ENCODE data around the gene CERS5. TPM values are rescaled to one million over a fixed set of nuclear protein-coding genes. Genes with fewer than 3 reads are reported as not detected.

The CERS5 gene
- total RNA-seq, 2 experiments from 2014 or later, result 33.9 to 39.5 TPM

GRCh38 chr12:50212071-50212467, 44.9 kb upstream of the CERS5 start:
- POLR2A ChIA-PET, result interaction anchor here (0.9 kb wide), 1 partner anchor 63 kb away, joined by 3 read pairs; no protein-coding TSS in a partner anchor
- intact Hi-C loops (cut with micrococcal nuclease), result no loop called here
- Mint-ChIP-seq H3K4me1 (ENCODE audit: low read depth) (peaks cover 36% of the 10 kb centered on the region), H3K36me3 (ENCODE audit: low read depth) (peaks cover 12% of the 10 kb centered on the region), H3K9me3 (no peaks in the 10 kb centered on the region), H3K27me3 (no peaks in the 10 kb centered on the region), H3K4me3 (peak overlapping the region; percentile 34), H3K27ac (peak overlapping the region; percentile 90)
- DNase-seq (no peak), ATAC-seq (peak; percentile 35)
- no peak for TF ChIP-seq CTCF (IDR thresholded peaks at IDR 0.05)
- CTCF ChIA-PET, result interaction anchor here (0.9 to 3.1 kb wide), 8 partner anchors 9 to 157 kb away, joined by 3 to 15 read pairs (median 4); partner anchors contain the start of gene COX14

- no peak for TF ChIP-seq CTCF (IDR thresholded peaks at IDR 0.05)
- peak overlapping the region; percentile 34 for H3K4me3 Mint-ChIP-seq
- ChIA-PET POLR2A (interaction anchor here (0.9 to 1.0 kb wide), 2 partner anchors 10 to 64 kb away, joined by 3 read pairs; no protein-coding TSS in a partner anchor), CTCF (interaction anchor here (0.9 to 3.1 kb wide), 6 partner anchors 10 to 103 kb away, joined by 3 to 15 read pairs (median 4); partner anchors contain the start of gene COX14)
- ATAC-seq, result peak; percentile 42
- no peaks in the 10 kb centered on the region for H3K27me3 Mint-ChIP-seq
- H3K9me3 Mint-ChIP-seq, result no peaks in the 10 kb centered on the region
- H3K4me1 Mint-ChIP-seq (ENCODE audit: low read depth), result peaks cover 35% of the 10 kb centered on the region
- H3K27ac Mint-ChIP-seq, result peak overlapping the region; percentile 90
- intact Hi-C loops (cut with micrococcal nuclease), result no loop called here
- DNase-seq, result no peak
- peaks cover 12% of the 10 kb centered on the region for H3K36me3 Mint-ChIP-seq (ENCODE audit: low read depth)
Observed at GRCh38 chr12:50211392-50212070, 44.4 kb upstream of the CERS5 start.

GRCh38 chr12:50207424-50207823, 40.3 kb upstream of the CERS5 start:
- Mint-ChIP-seq H3K9me3 (no peaks in the 10 kb centered on the region), H3K4me3 (no peak overlapping the region), H3K4me1 (ENCODE audit: low read depth) (peaks cover 16% of the 10 kb centered on the region), H3K27ac (no peak overlapping the region), H3K36me3 (ENCODE audit: low read depth) (peaks cover 16% of the 10 kb centered on the region), H3K27me3 (no peaks in the 10 kb centered on the region)
- ATAC-seq (no peak), DNase-seq (no peak)
- TF ChIP-seq CTCF (IDR thresholded peaks at IDR 0.05), result no peak
- ChIA-PET POLR2A (interaction anchor here (1.1 to 1.6 kb wide), 2 partner anchors 9 to 14 kb away, joined by 4 to 5 read pairs; no protein-coding TSS in a partner anchor), CTCF (interaction anchor here (2.3 kb wide), 1 partner anchor 14 kb away, joined by 9 read pairs; no protein-coding TSS in a partner anchor)
- intact Hi-C loops (cut with micrococcal nuclease), result no loop called here

GRCh38 chr12:50205648-50206047, 38.5 kb upstream of the CERS5 start:
- DNase-seq (no peak), ATAC-seq (no peak)
- no peak overlapping the region for H3K27ac Mint-ChIP-seq
- peaks cover 15% of the 10 kb centered on the region for H3K36me3 Mint-ChIP-seq (ENCODE audit: low read depth)
- CTCF ChIA-PET, result interaction anchor here (1.2 kb wide), 1 partner anchor 30 kb away, joined by 3 read pairs; no protein-coding TSS in a partner anchor
- H3K9me3 Mint-ChIP-seq, result no peaks in the 10 kb centered on the region
- no peaks in the 10 kb centered on the region for H3K27me3 Mint-ChIP-seq
- POLR2A ChIA-PET, result interaction anchor here (0.8 to 1.1 kb wide), 2 partner anchors 20 to 93 kb away, joined by 3 read pairs; partner anchors contain the start of gene COX14
- no peak for TF ChIP-seq CTCF (IDR thresholded peaks at IDR 0.05)
- no peak overlapping the region for H3K4me3 Mint-ChIP-seq
- peaks cover 3% of the 10 kb centered on the region for H3K4me1 Mint-ChIP-seq (ENCODE audit: low read depth)
- intact Hi-C loops (cut with micrococcal nuclease), result no loop called here

- H3K4me3 Mint-ChIP-seq, result no peak overlapping the region
- no peak for ATAC-seq
- POLR2A ChIA-PET, result no interaction called here
- H3K36me3 Mint-ChIP-seq (ENCODE audit: low read depth), result peaks cover 20% of the 10 kb centered on the region
- H3K27me3 Mint-ChIP-seq, result no peaks in the 10 kb centered on the region
- intact Hi-C loops (cut with micrococcal nuclease), result no loop called here
- no peak overlapping the region for H3K27ac Mint-ChIP-seq
- H3K9me3 Mint-ChIP-seq, result no peaks in the 10 kb centered on the region
- DNase-seq, result no peak
- H3K4me1 Mint-ChIP-seq (ENCODE audit: low read depth), result no peaks in the 10 kb centered on the region
- TF ChIP-seq CTCF (IDR thresholded peaks at IDR 0.05), result no peak
- CTCF ChIA-PET, result interaction anchor here (0.7 to 1.5 kb wide), 4 partner anchors 14 to 237 kb away, joined by 3 to 7 read pairs (median 4); partner anchors contain the start of gene COX14
Observed at GRCh38 chr12:50203691-50204090, 36.5 kb upstream of the CERS5 start.
